Measurements from ENCODE around the gene GNG12.

The GNG12 gene

GRCh38 chr1:67840449-67840848 lies 7.2 kb upstream of the GNG12 start:
- DNase-seq, result no peak

- DNase-seq, result no peak
Observed at GRCh38 chr1:67839826-67840225, 6.6 kb upstream of the GNG12 start.

GRCh38 chr1:67838180-67838910 lies 5.1 kb upstream of the GNG12 start:
- DNase-seq, result no peak

- DNase-seq, result no peak
Observed at GRCh38 chr1:67836769-67837168, 3.5 kb upstream of the GNG12 start.

DNA sequence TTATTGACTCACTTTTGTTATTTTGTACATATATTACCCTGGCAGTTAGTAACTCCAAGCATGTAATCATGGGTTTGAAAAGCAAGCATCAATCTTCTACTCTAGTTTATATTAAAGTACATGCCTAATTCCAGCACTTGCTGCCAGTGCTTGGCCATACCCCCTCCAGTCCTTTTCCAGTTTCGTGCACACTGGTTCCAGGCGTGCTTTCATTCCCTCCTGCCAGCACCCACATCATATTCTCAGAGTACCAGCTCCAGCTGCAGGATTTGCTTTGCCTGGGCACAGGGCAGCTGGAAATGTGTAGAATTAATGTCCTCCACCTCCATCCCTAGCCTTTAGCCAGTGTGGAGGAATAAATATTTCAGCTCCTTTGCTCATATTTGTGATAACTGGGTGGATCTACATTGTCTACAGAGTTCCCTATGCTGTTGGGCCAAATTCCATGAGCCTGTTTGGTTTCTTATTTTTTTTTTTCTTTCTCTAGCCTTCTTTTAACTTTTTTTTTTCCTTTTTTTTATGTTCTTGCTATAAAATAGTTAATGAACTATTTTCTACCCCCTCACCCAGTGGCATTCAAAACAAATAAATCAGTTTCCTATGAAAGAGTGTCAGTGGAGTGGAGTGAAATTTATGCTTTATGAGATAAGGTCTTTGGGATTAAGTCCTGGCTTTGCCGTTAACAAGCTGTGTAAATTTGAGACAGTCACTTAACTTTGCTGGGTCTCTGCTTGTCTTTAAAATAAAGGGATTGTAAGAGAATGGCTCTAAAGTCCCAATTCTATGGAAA lies 2.6 kb upstream of the GNG12 start:
- no peak for DNase-seq

DNA sequence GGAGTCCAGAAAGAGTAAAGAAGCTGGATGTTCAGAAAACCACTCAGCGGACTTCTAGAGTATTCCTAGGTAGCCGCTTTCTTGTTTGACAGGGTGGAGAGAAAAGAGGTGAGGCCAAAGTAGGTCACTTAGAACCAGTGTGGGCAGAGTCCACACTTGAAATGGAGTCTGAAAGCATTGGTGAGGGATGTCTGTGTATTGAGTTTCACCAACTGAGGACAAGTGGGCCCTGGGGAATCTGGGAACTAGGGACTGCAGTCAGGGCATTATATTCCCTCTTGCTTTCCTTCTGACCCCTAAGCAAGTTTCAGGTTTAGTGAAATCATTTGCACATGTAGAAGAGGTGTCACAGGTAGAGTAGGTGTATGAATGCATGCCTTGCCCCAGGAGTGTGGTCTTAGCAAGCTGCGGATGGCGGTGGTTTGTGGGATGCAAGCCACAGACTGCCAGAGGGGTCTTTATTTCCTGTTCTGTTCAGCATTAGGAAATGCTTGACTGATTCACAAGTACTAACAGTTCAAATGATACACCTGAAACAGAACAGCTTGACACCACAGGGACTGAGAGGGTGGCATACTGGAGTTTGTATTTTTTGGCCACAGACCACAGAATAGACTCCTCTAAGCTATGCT lies 1.1 kb upstream of the GNG12 start:
- no peak for DNase-seq

DNA sequence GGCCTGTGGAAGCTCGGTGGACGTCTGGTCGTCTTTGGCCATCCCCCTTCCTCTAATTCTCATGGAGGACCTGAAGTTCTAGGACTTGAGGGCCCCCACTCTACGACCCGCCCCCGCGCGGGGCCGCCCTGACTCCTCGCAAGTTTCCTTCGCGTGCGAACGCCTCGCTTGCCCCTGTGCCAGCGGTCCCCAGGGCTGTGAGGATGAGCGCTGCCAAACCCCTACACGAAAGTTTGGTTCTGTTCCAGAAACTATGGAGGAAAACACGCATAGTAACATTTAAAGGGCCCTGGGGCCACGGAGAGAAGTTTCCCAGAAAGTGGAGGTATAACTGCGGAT lies 304 bp upstream of the GNG12 start:
- DNase-seq, result no peak

DNA sequence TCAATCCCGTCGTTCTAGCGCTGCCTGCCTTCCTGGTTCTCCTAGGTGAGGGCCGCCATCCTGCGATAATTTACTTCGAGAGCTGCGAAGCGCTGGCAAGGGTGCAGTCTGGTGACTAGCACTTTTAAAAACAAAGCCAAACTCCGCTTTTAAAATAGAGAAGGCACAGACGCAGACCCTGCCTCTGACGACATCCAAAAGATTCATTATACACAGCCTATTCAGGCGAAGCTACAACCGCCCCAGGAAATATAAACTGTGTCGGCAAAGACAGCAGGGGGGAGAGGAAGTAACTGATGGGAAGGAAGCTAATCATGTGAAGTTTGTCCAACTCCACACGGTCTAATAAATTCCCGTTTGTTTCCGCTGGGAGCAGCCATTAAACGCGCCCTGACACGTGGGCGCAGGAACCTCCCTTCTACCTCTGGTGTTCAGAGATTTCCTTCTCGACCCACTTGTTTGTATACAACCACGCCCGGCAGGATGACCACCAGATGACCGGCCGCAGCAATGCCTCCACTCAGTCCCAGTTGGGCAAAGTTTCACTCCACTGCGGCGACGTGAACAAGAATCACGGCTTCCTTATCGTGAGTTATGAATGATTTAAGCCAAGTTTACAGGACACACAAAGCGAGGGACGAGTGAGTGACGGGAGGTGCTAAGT lies 1.3 kb downstream of the GNG12 start:
- DNase-seq, result peak; percentile 45 to 57 (median 52)

- DNase-seq, result no peak
Observed at GRCh38 chr1:67830928-67831830, 2.1 kb downstream of the GNG12 start.

DNA sequence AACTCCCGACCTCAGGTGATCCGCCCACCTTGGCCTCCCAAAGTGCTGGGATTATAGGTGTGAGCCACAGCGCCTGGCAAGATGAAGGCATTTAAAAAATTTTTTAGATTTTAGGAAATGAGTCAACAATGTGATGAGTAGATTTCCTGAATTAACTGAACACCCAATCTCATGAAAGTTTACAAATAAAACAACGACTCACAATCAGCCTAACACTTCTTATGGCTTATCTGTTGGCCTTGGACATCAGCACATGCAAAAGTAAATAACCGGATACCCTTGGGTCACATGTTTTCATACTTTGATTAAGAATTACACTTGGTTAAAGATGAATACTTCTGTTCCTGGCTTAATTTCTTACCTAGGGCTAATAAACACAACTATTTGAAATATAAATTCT lies 3.0 kb downstream of the GNG12 start:
- no peak for DNase-seq

- no peak for DNase-seq
Observed at GRCh38 chr1:67827688-67828087, 5.6 kb downstream of the GNG12 start.

GRCh38 chr1:67825591-67825990 lies 7.7 kb downstream of the GNG12 start:
- no peak for DNase-seq

DNA sequence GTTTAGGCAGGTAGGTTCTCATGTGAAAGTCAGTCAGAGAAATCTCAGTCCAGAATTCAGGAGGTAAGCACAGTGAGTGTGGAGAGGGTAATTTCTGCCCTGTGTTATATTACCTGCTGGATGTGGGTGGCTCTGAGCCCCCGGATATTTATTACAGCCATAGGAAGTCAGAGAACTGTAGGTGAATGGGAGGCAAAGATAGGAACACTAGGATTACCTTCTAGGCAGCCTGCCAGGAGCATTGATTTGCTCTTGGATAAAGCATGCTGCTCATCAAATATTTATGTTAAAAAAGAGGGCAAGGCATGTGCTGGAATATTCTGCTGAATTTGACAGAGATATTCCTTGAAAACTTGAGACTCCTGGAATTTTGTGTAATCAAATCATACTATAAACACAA lies 8.5 kb downstream of the GNG12 start:
- no peak for DNase-seq

DNA sequence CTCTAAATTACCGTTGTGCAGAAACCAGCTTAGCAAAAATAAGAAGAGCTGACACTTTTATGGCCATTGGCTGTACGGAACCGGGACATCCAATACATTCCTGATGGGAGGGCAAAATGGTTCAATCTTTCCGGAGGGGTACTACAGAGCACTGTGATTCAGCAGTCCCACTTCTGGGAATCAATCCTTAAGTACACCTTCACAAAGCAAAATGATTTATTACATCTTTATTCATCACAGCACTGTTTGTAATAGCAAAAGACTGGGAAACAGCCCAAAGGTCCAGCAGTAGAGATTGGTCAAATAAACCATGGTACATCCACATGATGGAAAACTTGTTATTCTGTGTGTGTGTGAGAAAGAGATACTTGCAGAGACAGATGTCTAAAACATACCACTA lies 9.7 kb downstream of the GNG12 start:
- no peak for DNase-seq

DNA sequence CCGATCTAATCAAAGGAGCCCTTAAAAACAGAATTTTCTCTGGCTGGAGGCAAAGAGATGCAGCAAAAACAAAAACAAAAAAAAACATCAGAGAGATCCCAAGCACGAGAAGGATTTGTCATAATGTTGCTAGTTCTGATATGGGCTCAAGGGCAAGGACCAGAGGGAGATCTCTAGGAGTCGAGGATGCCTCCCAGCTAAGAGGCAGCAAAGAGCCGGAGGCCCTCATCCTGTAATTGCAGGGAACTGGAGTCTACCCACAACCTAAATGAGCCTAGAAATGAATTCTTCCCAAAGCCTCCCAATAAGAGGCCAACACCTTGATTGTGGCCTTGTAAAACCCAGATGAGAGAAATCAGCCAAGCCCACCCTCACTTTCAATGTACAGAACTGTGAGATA lies 12.0 kb downstream of the GNG12 start:
- DNase-seq, result no peak

DNA sequence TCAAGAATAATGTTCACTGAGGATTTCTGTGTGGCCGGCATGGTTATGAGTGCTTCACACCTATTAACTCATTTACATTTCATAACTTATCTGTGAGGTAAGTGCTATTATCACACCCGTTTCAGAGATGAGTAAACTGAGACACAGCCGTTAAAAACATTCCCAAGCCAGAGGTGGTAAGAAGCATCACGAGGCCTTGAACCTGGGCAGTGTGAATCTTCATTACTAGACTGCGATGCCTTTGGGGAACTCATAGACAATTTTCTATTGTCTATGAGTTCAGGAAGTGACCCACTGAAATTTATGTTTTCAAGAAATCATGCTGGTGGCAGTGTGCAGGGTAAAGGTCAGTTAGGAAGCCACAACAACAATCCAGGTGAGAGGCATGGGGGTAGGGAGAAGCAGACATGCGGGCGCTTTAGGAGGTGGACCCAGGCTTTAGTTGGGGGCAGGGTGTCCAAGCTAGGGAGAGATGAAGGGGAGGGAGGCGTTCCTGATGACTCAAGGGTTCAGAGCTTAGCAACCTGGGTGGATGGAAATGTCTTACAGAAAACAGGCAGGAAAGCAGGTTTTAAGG lies 14.5 kb downstream of the GNG12 start:
- no peak for DNase-seq

DNA sequence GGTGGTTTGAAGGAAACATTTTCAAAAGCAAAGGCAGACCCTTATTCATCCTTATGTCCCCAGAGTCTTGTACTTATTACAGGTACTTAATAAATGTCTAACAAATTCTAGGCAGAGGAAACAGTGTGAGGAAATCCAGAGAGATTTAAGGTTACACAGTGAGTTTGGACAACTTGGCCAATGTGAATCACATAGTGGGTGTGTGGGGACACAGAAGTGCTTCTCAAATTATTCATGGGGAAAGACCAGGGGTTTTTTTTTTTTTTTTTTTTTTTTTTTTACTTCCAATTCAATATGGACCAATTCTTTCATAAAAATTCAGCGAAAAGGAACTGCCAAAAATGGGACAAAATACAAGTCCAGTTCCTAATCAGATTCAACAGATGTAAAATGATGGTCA lies 15.1 kb downstream of the GNG12 start:
- no peak for DNase-seq

GRCh38 chr1:67817319-67817718 lies 15.9 kb downstream of the GNG12 start:
- DNase-seq, result no peak

DNA sequence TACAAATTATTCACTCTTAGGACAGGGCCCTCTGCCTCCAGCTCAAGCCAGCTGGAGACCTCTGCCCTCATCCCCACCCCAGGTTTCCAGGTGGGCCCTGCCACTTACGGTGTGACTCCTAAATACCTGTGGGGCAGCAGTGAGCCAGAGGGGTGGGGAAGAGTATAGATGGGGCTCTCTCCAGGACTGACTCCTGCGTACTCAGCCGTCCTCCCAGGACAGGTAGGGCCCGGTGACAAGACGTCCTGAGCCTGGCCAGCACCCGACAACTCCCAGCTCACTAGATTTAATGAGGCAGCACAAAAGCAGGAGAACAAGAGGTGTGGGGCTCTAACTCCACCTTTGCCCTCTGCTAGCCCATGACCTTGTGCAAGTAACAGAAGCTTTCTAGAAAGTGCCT lies 16.8 kb downstream of the GNG12 start:
- DNase-seq, result no peak

GRCh38 chr1:67816095-67816475 lies 17.2 kb downstream of the GNG12 start:
- DNase-seq, result no peak

GRCh38 chr1:67815303-67816094 lies 17.8 kb downstream of the GNG12 start:
- DNase-seq, result no peak

Measured in suppressor macrophage (primary cell).